Measurements from ENCODE around the gene SPTBN1. TPM values are rescaled to one million over a fixed set of nuclear protein-coding genes. Genes with fewer than 3 reads are reported as not detected.

The SPTBN1 gene
- total RNA-seq, 1 donor from 2014 or later: 224 TPM

DNA sequence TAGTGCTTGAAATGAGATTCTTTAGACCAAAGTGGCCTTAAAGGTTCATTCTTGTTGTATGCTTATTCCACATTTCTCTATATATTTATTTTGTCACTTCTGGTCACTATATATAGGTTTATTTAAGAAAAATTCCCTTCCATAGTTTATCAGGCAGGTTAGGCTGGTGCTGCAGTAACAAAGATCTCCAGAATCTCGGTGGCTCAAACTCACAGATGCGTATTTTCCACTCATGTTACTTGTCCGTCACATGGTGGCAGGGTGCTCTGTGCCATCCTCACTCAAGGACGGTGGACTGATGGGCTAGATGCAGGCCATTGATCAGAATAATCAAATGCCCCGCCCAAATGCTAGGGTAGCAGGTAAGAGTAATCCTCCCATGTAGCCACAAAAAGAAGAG is 19.8 kb downstream of the SPTBN1 start:
- no peak for DNase-seq (ENCODE audit: low read depth)
- TF ChIP-seq, protein P1, sequence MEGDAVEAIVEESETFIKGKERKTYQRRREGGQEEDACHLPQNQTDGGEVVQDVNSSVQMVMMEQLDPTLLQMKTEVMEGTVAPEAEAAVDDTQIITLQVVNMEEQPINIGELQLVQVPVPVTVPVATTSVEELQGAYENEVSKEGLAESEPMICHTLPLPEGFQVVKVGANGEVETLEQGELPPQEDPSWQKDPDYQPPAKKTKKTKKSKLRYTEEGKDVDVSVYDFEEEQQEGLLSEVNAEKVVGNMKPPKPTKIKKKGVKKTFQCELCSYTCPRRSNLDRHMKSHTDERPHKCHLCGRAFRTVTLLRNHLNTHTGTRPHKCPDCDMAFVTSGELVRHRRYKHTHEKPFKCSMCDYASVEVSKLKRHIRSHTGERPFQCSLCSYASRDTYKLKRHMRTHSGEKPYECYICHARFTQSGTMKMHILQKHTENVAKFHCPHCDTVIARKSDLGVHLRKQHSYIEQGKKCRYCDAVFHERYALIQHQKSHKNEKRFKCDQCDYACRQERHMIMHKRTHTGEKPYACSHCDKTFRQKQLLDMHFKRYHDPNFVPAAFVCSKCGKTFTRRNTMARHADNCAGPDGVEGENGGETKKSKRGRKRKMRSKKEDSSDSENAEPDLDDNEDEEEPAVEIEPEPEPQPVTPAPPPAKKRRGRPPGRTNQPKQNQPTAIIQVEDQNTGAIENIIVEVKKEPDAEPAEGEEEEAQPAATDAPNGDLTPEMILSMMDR (conservative IDR thresholded peaks at IDR 0.05; ENCODE audit: low read depth, low read length): no peak
- H3K4me3 ChIP-seq (ENCODE audit: low read depth, low read length): no peak overlapping the region

DNA sequence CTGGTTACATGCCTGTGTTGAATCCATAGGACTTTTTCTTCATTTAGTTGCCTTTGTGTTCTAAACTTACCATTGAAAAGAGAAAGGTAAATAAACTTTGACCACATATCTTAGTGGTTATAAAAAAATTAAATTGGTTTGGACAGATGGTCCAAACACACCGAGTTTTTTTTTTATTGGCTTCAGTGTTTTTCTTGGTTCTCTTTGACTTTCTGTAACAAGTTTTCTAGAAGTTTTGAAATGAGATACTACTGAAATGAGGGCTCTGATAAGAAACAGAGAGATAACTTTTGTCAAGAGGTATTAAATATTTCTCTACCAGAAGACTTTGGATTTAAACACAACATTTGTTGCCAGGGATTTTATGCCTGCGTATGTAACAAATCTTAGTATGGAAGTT is 20.7 kb downstream of the SPTBN1 start:
- no peak for DNase-seq (ENCODE audit: low read depth)
- TF ChIP-seq, protein P1 (conservative IDR thresholded peaks at IDR 0.05; ENCODE audit: low read depth, low read length): no peak
- no peak overlapping the region for H3K4me3 ChIP-seq (ENCODE audit: low read depth, low read length)

DNA sequence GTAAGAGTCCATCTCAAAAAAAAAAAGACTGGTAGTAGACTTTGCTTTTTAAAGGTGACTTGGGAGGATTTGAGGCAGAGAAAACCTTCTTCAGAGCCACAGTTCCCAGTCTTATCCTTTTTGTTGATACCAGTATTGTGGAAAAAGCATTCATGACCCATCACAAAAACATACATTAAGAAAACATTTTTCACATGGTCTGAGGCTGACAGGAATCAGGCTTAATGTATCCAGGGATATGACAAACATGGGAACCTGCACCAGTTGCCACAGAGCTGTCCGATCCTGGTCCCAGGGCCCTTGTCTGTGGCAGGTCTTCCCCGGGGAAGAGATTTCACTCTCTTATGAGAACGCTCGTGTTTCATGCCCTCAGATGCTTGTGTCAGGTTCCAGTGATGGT is 21.8 kb downstream of the SPTBN1 start:
- TF ChIP-seq, protein P1 (conservative IDR thresholded peaks at IDR 0.05; ENCODE audit: low read depth, low read length): no peak

DNA sequence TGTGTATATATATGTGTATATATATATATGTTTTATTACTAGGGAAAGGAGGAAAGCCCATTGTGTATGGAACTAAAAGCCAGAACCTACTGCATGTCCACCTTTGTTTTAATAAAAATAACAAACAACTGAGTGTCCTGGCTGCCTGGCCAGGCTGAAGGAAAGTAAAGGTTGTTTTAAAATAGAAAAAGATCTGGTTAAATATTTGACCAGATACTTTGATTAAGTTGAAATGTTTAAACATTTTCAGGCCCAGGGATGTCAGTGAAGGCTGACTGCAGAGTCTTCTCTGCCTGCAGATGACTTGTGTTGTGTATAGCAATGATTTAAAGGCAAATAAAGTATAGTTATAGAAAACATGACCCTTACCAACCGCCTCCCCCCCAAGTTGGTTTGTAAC is 22.8 kb downstream of the SPTBN1 start:
- DNase-seq (ENCODE audit: low read depth): no peak
- no peak overlapping the region for H3K4me3 ChIP-seq (ENCODE audit: low read depth, low read length)
- TF ChIP-seq, protein P1 (conservative IDR thresholded peaks at IDR 0.05; ENCODE audit: low read depth, low read length): no peak

More for the DNA sequence above, 21.8 kb downstream of the SPTBN1 start:
- H3K4me3 ChIP-seq (ENCODE audit: low read depth, low read length): no peak overlapping the region
- DNase-seq (ENCODE audit: low read depth): no peak

DNA sequence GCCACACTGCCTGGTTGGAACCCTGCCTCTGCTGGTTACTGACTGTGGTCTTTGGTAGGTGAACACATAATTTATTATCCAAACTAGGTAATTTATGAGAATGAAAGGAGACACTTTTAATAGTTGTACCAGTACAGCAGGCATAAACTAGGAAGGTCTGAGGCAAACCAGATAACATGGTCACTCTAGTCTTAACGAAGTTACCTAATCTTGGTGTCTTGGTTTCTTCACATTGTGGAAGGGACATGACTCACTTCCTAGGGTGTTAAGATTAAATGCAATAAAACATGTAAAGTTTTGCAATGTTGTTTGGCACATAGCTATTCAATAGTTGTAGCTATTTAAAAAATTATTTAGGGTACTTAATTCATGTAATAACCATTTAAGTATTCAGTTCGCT is 23.3 kb downstream of the SPTBN1 start:
- TF ChIP-seq, protein P1 (conservative IDR thresholded peaks at IDR 0.05; ENCODE audit: low read depth, low read length): no peak
- no peak overlapping the region for H3K4me3 ChIP-seq (ENCODE audit: low read depth, low read length)
- no peak for DNase-seq (ENCODE audit: low read depth)

DNA sequence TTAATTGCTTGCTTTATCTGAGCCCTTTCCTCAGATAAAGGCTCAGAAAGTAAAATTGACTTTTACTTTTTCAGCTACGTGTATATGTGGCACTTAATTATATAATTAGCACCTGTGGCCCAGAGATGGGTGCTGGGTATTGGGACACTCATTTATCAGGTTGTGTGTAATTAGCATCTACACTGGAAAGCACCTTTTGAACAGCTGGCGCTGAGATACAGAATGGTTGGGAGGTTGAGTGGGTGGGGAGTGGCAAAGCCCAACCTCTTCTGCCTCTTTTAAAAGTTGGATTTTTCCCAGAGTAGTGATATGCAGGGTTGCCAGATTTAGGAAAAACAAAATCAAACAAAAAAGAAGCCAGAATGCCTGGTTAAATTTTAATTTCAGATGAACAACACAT is 23.9 kb downstream of the SPTBN1 start:
- TF ChIP-seq, protein P1 (conservative IDR thresholded peaks at IDR 0.05; ENCODE audit: low read depth, low read length): no peak
- DNase-seq (ENCODE audit: low read depth): no peak
- H3K4me3 ChIP-seq (ENCODE audit: low read depth, low read length): no peak overlapping the region

DNA sequence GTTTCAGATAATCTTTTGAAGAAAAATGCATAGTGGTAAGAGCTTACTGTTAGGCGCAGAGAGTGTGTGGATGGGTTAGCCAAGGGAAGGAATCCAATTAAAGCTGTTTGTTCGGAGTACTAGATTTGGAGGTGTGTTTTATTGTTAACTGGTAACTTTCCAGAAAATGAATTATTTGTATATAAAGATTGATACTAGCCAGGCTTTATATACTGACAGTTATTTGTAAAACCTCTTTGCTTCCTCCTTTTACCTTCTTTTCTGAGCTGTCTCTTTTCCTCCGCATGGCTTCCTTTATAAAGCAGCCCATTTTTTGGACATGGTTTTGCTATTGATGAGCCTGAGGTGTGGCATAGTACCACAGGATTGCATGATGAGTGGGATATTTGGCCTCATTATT is 25.6 kb downstream of the SPTBN1 start:
- TF ChIP-seq, protein P1 (conservative IDR thresholded peaks at IDR 0.05; ENCODE audit: low read depth, low read length): no peak
- no peak for DNase-seq (ENCODE audit: low read depth)
- H3K4me3 ChIP-seq (ENCODE audit: low read depth, low read length): no peak overlapping the region

All from epithelial cell of proximal tubule (primary cell).